Measurements from ENCODE around the gene SCAMP1. TPM values are rescaled to one million over a fixed set of nuclear protein-coding genes. Genes with fewer than 3 reads are reported as not detected.

SCAMP1 gene
- total and polyA plus RNA-seq, 2 of the 13 experiments (the other 11 are each of a cell fraction or from before 2014, with no cell fraction given) = 18.2 to 33.7 TPM

- TF ChIP-seq FOXA3 (CRISPR knock-in tag; IDR thresholded peaks at IDR 0.05) (0 out of 2 replicates have a peak, but pooled peaks have one; percentile 8), TAF1 (CRISPR knock-in tag; IDR thresholded peaks at IDR 0.05) (no peak), TCF7 (IDR thresholded peaks at IDR 0.05; ENCODE audit: low read depth) (peak; percentile 29; the same call in 1 of the 2 replicates), ZNF781 (CRISPR knock-in tag; IDR thresholded peaks at IDR 0.05; ENCODE audit: borderline replicate concordance, not compliant biosample characterization) (no peak), KDM4B (CRISPR knock-in tag; IDR thresholded peaks at IDR 0.05) (no peak), REXO4 (CRISPR knock-in tag; IDR thresholded peaks at IDR 0.05; ENCODE audit: borderline replicate concordance) (no peak)
- TF ChIP-seq, protein P1, sequence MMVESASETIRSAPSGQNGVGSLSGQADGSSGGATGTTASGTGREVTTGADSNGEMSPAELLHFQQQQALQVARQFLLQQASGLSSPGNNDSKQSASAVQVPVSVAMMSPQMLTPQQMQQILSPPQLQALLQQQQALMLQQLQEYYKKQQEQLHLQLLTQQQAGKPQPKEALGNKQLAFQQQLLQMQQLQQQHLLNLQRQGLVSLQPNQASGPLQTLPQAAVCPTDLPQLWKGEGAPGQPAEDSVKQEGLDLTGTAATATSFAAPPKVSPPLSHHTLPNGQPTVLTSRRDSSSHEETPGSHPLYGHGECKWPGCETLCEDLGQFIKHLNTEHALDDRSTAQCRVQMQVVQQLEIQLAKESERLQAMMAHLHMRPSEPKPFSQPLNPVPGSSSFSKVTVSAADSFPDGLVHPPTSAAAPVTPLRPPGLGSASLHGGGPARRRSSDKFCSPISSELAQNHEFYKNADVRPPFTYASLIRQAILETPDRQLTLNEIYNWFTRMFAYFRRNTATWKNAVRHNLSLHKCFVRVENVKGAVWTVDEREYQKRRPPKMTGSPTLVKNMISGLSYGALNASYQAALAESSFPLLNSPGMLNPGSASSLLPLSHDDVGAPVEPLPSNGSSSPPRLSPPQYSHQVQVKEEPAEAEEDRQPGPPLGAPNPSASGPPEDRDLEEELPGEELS (CRISPR knock-in tag; IDR thresholded peaks at IDR 0.05) = no peak
Observed at GRCh38 chr5:78433972-78434371, 73.6 kb downstream of the SCAMP1 start (continued).

DNA sequence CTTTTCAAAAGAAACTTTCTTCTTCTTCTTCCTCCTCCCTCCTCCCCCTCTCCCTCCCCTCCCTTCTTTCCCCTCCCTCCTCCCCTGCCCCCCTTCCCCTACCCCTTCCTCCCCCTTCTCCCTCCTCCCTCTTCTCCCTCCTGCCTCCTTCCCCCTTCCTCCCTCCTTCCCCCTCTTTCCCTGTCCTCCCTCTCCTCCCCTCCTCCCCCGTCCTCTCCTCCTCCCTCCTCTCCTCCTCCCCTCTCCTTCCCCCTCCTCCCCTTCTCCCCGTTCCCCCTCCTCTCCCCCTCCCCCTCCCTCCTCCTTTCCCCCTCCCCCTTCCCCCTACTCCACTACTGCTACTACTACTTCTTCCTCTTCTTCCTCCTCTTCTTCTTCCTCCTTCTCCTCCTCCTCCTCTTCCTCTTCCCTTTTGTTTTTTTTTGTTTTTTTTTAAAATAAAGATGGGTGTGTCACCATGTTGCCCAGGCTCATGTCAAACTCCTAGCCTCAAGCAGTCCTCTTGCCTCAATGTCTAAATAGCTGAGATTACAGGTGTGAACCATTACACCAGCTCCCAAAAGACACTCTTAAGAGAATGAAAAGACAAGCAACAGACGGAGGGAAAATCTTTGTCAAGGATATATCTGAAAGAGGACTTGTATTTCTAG is 87.5 kb downstream of the SCAMP1 start:
- H3K36me3 ChIP-seq (replicated peaks in 1 of 2; ENCODE audit: control insufficient read depth in 1 of 2, insufficient read depth in 2 of 2, low read length in 2 of 2) = no peaks in the 10 kb centered on the region
- H3K4me2 ChIP-seq (ENCODE audit: low read depth, low read length) = no peak overlapping the region
- no peak for ATAC-seq
- H3K27me3 ChIP-seq (ENCODE audit: control insufficient read depth in 1 of 2, insufficient read depth in 2 of 2, low read length in 2 of 2) = no peaks in the 10 kb centered on the region
- H3K9me3 ChIP-seq (ENCODE audit: low read length) = no peaks in the 10 kb centered on the region
- H3K4me1 ChIP-seq (ENCODE audit: insufficient read depth, low read length) = no peaks in the 10 kb centered on the region
- 89% methylated on average over 3 of the region's 3 CpGs for WGBS (ENCODE audit: low lambda C conversion rate)
- intact Hi-C loops (cut with micrococcal nuclease; ENCODE audit: unreplicated experiment) = no loop called here
- in situ Hi-C loops (cut with HindIII; ENCODE audit: extremely low pct_ligation_motif_present, low pct_unique_long_range_greater_than_20kb) = no loop called here
- CTCF ChIA-PET (ENCODE audit: low intra/inter-chr PET ratio, low total read pairs) = no interaction called here
- TF ChIP-seq ZNF512B (CRISPR knock-in tag; IDR thresholded peaks at IDR 0.05; ENCODE audit: borderline replicate concordance) (no peak), ZNF383 (CRISPR knock-in tag; IDR thresholded peaks at IDR 0.05; ENCODE audit: borderline replicate concordance) (no peak), SUZ12 (IDR thresholded peaks at IDR 0.05; ENCODE audit: low read depth, low read length) (no peak), YEATS2 (CRISPR knock-in tag; IDR thresholded peaks at IDR 0.05; ENCODE audit: borderline replicate concordance) (no peak), PCBP1 (IDR thresholded peaks at IDR 0.05; ENCODE audit: borderline replicate concordance, low read depth, low read length) (0 out of 2 replicates have a peak, but pooled peaks have one; percentile 60), HNRNPUL1 (IDR thresholded peaks at IDR 0.05; ENCODE audit: low read depth, low read length) (no peak), HNRNPK (IDR thresholded peaks at IDR 0.05; ENCODE audit: low read depth, low read length, poor library complexity, severe bottlenecking) (peak; percentile 99), ZNF558 (CRISPR knock-in tag; IDR thresholded peaks at IDR 0.05; ENCODE audit: borderline replicate concordance) (no peak)
- H2AFZ ChIP-seq (ENCODE audit: low read length) = no peak overlapping the region
- POLR2A ChIA-PET = interaction anchor here (0.6 kb wide), 1 partner anchor 1960 kb away, joined by 3 read pairs; the partner anchor contains the start of gene ZFYVE16
- H3K9ac ChIP-seq (ENCODE audit: insufficient read depth, low read depth, low read length) = no peak overlapping the region
- H4K20me1 ChIP-seq (ENCODE audit: insufficient read depth, low read length) = no peaks in the 10 kb centered on the region
- BruUV-seq (replicated peaks) = no TSS peak
- H3K27ac ChIP-seq (ENCODE audit: extremely low read length, insufficient read depth, low read length) = no peak overlapping the region
- no peaks in the 10 kb centered on the region for H3K79me2 ChIP-seq (ENCODE audit: insufficient read depth, low read length)
- no peak for FAIRE-seq
- no peak overlapping the region for H3K4me3 ChIP-seq (replicated peaks in 1 of 3; ENCODE audit: insufficient read depth in 1 of 3, low read depth in 2 of 3, low read length in 3 of 3)
- no peak for DNase-seq (ENCODE audit: low spot score)

All from HepG2 (cell line).